Spleen (tissue), 11 donors: ENCODE measurements around the gene SLC1A1. TPM values are rescaled to one million over a fixed set of nuclear protein-coding genes. Genes with fewer than 3 reads are reported as not detected.
"Not testable (repeated sequence)": the region's sequence is repeated elsewhere in the genome, so short reads cannot be mapped to it uniquely, and the experiment has no call there.

Experiments used
- DNase-seq: peaks from one replicate; pipeline ENCODE4 v3.0.0-alpha.2; 2020
- H3K27ac ChIP-seq, 8 donors: fragments of 200-600 bp; sonication (generic) in 7 of 8; 1 replicate in 4 of 8; 2 replicates in 4 of 8; pipeline versions ENCODE4 v1.5.0 to v1.8.0; 2016 to 2021; ENCODE audit warnings: inconsistent platforms in 4 of 8, mild to moderate bottlenecking in 4 of 8, moderate library complexity in 1 of 8
- H3K27me3 ChIP-seq, 7 donors: fragments of 200-600 bp; sonication (generic) in 6 of 7; replicated peaks in 1 of 7; 1 replicate in 4 of 7; 2 replicates in 3 of 7; pipeline versions ENCODE4 v1.5.0 to v1.8.0; 2016 to 2021; ENCODE audit warnings: inconsistent platforms in 3 of 7, mild to moderate bottlenecking in 1 of 7
- H3K36me3 ChIP-seq, 6 donors: fragments of 200-600 bp; sonication (generic) in 5 of 6; 1 replicate in 4 of 6; 2 replicates in 2 of 6; pipeline versions ENCODE4 v1.5.0 to v1.8.0; 2016 to 2021; ENCODE audit warnings: inconsistent platforms in 2 of 6
- H3K4me1 ChIP-seq, 6 donors: fragments of 200-600 bp; sonication (generic) in 5 of 6; 1 replicate in 3 of 6; 2 replicates in 3 of 6; pipeline versions ENCODE4 v1.5.0 to v1.8.0; 2016 to 2021; ENCODE audit warnings: inconsistent platforms in 3 of 6
- H3K4me3 ChIP-seq, 8 donors: fragments of 200-600 bp; sonication (generic) in 7 of 8; 1 replicate in 4 of 8; 2 replicates in 4 of 8; pipeline versions ENCODE4 v1.5.0 to v1.8.0; 2016 to 2021; ENCODE audit warnings: inconsistent platforms in 4 of 8, mild to moderate bottlenecking in 4 of 8, moderate library complexity in 2 of 8
- H3K9me3 ChIP-seq, 8 donors: fragments of 200-600 bp; sonication (generic) in 7 of 8; 1 replicate in 4 of 8; 2 replicates in 4 of 8; pipeline versions ENCODE4 v1.5.0 to v1.8.0; 2016 to 2021; ENCODE audit warnings: inconsistent platforms in 4 of 8
- POLR2A ChIP-seq, 3 donors: fragments of 450-650 bp; IDR thresholded peaks; one replicate each; pipeline ENCODE4 v1.5.1; 2017; ENCODE audit warnings: antibody characterized with exemption in 3 of 3, mild to moderate bottlenecking in 1 of 3
- POLR2AphosphoS5 ChIP-seq, 3 donors: sonication (generic); formaldehyde crosslinking; IDR thresholded peaks; one replicate each; pipeline ENCODE4 v1.5.1; 2017; ENCODE audit warnings: antibody characterized with exemption in 3 of 3
- WGBS, 5 donors: extraction: QIAGEN DNeasy Blood & Tissue Kit in 3 of 5; methylation state at CpG; one replicate each; pipeline versions ENCODE4 v1.1.5 to v1.1.7; 2013 to 2018; 5-methylcytosine and 5-hydroxymethylcytosine counted together
- intact Hi-C: fragments of 100-400 bp; cut with DNase I; formaldehyde crosslinking; loops from one replicate; pipeline ENCODE4 v1.15.0; 2023; ENCODE audit warnings: low total_unique reads
- polyA plus RNA-seq, 3 donors: library from polyadenylated mRNA; stranded (reverse); fragments of 200-250 nt; gene quantifications; one replicate each; pipeline ENCODE4 v1.2.1, GENCODE V29; 2013
- total RNA-seq, 7 donors: library from RNA; depleted of rRNA in 3 of 7; stranded (reverse); fragments of >200 nt in 3 of 7; fragmentation: NEBNext Ultra II Directional in 4 of 7; extraction: Animal tissue kit (Norgen Biotek cat#: 25700) in 4 of 7; gene quantifications; one replicate each; pipeline versions ENCODE4 v1.1.0 to v1.2.1, GENCODE V29; 2016 to 2021
- TF ChIP-seq, protein P1 (sequence below), 11 experiments: fragments of 200-600 bp in 7 of 11; fragments of 450-650 bp in 4 of 11; sonication (generic) in 4 of 11; IDR thresholded peaks in 8 of 11; conservative IDR thresholded peaks in 3 of 11; 1 replicate in 7 of 11; 2 replicates in 4 of 11; pipeline versions ENCODE4 v1.4.0 to v1.8.0; 2016 to 2021; ENCODE audit warnings: antibody characterized with exemption in 11 of 11, inconsistent platforms in 4 of 11, mild to moderate bottlenecking in 1 of 11
- donor health status: healthy with polysubstance abuse.
- donor health status: DM: no; HTN: no; CAD: no; lungs with moderate emphysema.
- donor health status: DM: no; HTN: no; CAD: no.
- donor health status: Bipolar disorder and iron deficiency.
- donor health status: healthy.
- donor health status: DM: no; HTN: no; CAD: no.
- donor health status: DM: yes; HTN: yes; CAD: no.

Gene SLC1A1
- total and polyA plus RNA-seq, 10 donors, result 0.11 to 0.79 (median 0.28) TPM; not detected in 2

DNA sequence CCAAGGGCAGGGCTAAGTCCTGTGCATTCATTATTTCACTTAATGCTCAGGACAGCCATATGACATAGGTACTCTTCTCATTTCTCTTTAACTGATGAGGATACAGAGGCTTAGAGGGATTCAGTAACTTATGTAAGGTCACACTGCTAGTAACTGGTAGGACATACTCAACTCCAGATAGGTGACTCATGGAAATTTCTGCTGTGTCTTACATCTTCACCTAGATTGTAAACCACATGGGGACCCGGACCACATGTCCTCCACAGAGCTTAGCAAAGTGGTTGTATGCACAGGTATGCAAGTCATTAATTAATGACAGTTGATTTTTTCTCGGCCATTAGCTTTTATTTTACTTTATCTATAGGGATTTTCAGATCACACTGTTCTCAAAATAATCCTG, 29.3 kb downstream of the SLC1A1 start:
- intact Hi-C loops, result no loop called here
- Histone ChIP-seq H3K36me3 (no peaks in the 10 kb centered on the region), H3K9me3 (peaks cover 0 to 5% (median 0%) of the 10 kb centered on the region in 8 donors), H3K4me3 (no peak overlapping the region), H3K4me1 (no peaks in the 10 kb centered on the region), H3K27me3 (no peaks in the 10 kb centered on the region), H3K27ac (no peak overlapping the region)
- TF ChIP-seq POLR2AphosphoS5 (IDR thresholded peaks at IDR 0.05) (no peak), POLR2A (IDR thresholded peaks at IDR 0.05) (no peak)
- TF ChIP-seq, protein P1, sequence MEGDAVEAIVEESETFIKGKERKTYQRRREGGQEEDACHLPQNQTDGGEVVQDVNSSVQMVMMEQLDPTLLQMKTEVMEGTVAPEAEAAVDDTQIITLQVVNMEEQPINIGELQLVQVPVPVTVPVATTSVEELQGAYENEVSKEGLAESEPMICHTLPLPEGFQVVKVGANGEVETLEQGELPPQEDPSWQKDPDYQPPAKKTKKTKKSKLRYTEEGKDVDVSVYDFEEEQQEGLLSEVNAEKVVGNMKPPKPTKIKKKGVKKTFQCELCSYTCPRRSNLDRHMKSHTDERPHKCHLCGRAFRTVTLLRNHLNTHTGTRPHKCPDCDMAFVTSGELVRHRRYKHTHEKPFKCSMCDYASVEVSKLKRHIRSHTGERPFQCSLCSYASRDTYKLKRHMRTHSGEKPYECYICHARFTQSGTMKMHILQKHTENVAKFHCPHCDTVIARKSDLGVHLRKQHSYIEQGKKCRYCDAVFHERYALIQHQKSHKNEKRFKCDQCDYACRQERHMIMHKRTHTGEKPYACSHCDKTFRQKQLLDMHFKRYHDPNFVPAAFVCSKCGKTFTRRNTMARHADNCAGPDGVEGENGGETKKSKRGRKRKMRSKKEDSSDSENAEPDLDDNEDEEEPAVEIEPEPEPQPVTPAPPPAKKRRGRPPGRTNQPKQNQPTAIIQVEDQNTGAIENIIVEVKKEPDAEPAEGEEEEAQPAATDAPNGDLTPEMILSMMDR (IDR thresholded peaks at IDR 0.05 in 8 of 11, conservative IDR thresholded peaks at IDR 0.05 in 3 of 11), result no peak
- WGBS, 5 donors, result 79 to 91% (median 89%) methylated on average over 2 of the region's 2 CpGs
- no peak for DNase-seq

DNA sequence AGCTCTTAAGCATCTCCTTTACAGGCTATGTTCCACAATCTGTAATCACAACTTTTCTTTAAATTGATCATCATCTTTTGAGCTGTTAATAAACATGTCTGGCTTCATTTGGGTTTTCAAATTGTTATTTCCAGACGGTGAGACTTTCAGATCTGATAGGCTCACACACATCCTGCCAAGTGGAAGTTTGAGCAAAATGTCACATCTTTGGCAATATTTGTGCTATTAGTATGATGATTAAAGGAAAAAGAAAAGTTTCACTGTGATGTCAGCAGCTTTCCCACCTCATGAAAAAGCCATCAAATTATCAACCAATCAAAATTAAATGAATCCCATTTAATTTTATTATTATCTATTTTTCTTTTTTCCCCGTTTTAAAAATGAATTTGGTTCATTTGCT, 29.8 kb downstream of the SLC1A1 start:
- Histone ChIP-seq H3K9me3 (peaks cover 0 to 5% (median 0%) of the 10 kb centered on the region in 8 donors), H3K4me3 (no peak overlapping the region), H3K36me3 (no peaks in the 10 kb centered on the region), H3K4me1 (no peaks in the 10 kb centered on the region), H3K27me3 (no peaks in the 10 kb centered on the region), H3K27ac (no peak overlapping the region)
- no peak for TF ChIP-seq POLR2A (IDR thresholded peaks at IDR 0.05)
- no peak for TF ChIP-seq POLR2AphosphoS5 (IDR thresholded peaks at IDR 0.05)
- TF ChIP-seq, protein P1 (IDR thresholded peaks at IDR 0.05 in 8 of 11, conservative IDR thresholded peaks at IDR 0.05 in 3 of 11), result no peak
- DNase-seq, result no peak
- WGBS, 5 donors, result 69 to 78% (median 75%) methylated on average over 2 of the region's 2 CpGs
- intact Hi-C loops, result no loop called here

DNA sequence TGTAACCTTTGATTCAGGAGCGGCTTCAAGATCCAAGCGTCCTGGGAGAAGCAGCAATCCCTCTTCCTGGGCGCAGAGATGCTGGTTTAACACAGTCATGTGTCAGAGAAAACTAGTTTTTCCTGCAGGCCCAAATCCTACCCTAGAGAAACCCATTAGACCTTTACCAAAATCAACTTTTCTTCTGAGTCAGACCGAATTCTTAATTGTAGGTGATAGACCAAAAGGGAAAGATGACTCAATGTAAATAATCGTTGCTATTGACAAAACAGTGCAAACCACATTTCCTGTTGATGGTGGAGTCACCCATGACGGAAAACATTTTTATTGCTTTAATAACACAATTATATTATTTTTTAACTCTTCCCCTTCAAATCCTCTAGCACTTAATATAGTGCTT, 40.1 kb downstream of the SLC1A1 start:
- TF ChIP-seq POLR2AphosphoS5 (IDR thresholded peaks at IDR 0.05) (no peak), POLR2A (IDR thresholded peaks at IDR 0.05) (no peak)
- TF ChIP-seq, protein P1 (IDR thresholded peaks at IDR 0.05 in 8 of 11, conservative IDR thresholded peaks at IDR 0.05 in 3 of 11), result no peak
- no peaks in the 10 kb centered on the region for H3K27me3 ChIP-seq
- H3K36me3 ChIP-seq, result no peaks in the 10 kb centered on the region
- no peaks in the 10 kb centered on the region for H3K4me1 ChIP-seq
- DNase-seq, result no peak
- WGBS, 5 donors, result 68 to 73% (median 70%) methylated on average over 6 of the region's 6 CpGs
- no peak overlapping the region for H3K4me3 ChIP-seq
- peaks cover 0 to 5% (median 0%) of the 10 kb centered on the region in 8 donors for H3K9me3 ChIP-seq
- no peak overlapping the region for H3K27ac ChIP-seq
- intact Hi-C loops, result no loop called here

DNA sequence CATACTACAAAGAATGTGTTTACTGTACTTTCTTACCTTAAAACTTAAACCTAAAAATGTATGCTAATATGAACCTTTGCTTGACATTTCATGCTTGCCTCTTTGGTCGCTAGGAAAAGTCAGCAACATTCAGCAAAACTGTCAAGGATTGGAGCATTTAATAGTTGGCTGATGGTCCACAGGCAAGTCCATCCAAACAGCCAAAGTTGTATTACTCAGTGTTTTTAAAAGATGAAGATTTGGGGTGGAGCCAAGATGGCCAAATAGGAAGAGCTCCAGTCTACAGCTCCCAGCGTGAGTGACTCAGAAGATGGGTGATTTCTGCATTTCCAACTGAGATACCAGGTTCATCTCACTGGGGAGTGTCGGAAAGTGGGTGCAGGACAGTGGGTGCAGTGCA, 40.6 kb downstream of the SLC1A1 start:
- DNase-seq, H3K27ac ChIP-seq, H3K27me3 ChIP-seq, H3K9me3 ChIP-seq, H3K4me3 ChIP-seq, H3K4me1 ChIP-seq, intact Hi-C loops, H3K36me3 ChIP-seq: not testable (repeated sequence)
- WGBS, 5 donors, result 77 to 97% (median 91%) methylated on average over 3 of the region's 3 CpGs

DNA sequence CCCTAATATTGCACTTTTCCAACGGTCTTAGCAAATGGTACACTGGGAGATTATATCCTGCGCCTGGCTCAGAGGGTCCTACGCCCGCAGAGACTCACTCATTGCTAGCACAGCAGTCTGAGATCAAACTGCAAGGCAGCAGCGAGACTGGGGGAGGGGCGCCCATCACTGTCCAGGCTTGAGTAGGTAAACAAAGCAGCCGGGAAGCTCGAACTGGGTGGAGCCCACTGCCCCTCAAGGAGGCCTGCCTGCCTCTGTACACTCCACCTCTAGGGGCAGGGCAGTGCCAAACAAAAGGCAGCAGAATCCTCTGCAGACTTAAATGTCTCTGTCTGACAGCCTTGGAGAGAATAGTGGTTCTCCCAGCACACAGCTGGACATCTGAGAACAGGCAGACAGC, 41.1 kb downstream of the SLC1A1 start:
- DNase-seq, H3K36me3 ChIP-seq, H3K27ac ChIP-seq, H3K4me3 ChIP-seq, H3K27me3 ChIP-seq, H3K4me1 ChIP-seq, intact Hi-C loops: not testable (repeated sequence)
- peaks cover 0 to 11% (median 0%) of the 10 kb centered on the region in 8 donors for H3K9me3 ChIP-seq
- 72 to 87% (median 74%) methylated on average over 8 of the region's 8 CpGs for WGBS, 5 donors

DNA sequence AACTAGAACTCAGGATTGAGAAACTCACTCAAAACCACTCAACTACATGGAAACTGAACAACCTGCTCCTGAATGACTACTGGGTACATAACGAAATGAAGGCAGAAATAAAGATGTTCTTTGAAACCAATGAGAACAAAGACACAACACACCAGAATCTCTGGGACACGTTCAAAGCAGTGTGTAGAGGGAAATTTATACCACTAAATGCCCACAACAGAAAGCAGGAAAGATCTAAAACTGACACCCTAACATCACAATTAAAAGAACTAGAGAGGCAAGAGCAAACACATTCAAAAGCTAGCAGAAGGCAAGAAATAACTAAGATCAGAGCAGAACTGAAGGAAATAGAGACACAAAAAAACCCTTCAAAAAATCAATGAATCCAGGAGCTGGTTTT, 43.6 kb downstream of the SLC1A1 start:
- intact Hi-C loops, H3K4me3 ChIP-seq, H3K27me3 ChIP-seq, H3K4me1 ChIP-seq, H3K27ac ChIP-seq, H3K36me3 ChIP-seq, DNase-seq: not testable (repeated sequence)
- 61 to 73% (median 63%) methylated on average over 1 to 2 of the region's 2 CpGs for WGBS, 5 donors
- peaks cover 0 to 14% (median 0%) of the 10 kb centered on the region in 8 donors for H3K9me3 ChIP-seq

DNA sequence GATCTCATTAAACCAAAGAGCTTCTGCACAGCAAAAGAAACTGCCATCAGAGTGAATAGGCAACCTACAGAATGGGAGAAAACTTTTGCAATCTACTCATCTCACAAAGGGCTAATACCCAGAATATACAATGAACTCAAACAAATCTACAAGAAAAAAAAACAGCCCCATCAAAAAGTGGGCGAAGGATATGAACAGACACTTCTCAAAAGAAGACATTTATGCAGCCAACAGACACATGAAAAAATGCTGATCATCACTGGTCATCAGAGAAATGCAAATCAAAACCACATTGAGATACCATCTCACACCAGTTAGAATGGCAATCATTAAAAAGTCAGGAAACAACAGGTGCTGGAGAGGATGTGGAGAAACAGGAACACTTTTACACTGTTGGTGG, 45.9 kb downstream of the SLC1A1 start:
- DNase-seq, H3K27ac ChIP-seq, intact Hi-C loops, H3K4me3 ChIP-seq, H3K36me3 ChIP-seq, H3K4me1 ChIP-seq, H3K27me3 ChIP-seq: not testable (repeated sequence)
- 86 to 100% (median 94%) methylated on average over 1 of the region's 1 CpG for WGBS, 5 donors
- peaks cover 0 to 29% (median 16%) of the 10 kb centered on the region in 8 donors for H3K9me3 ChIP-seq
